ENCODE data around the gene CHAT. TPM values are rescaled to one million over a fixed set of nuclear protein-coding genes. Genes with fewer than 3 reads are reported as not detected.

CHAT gene
- total RNA-seq, 1 donor = not detected

DNA sequence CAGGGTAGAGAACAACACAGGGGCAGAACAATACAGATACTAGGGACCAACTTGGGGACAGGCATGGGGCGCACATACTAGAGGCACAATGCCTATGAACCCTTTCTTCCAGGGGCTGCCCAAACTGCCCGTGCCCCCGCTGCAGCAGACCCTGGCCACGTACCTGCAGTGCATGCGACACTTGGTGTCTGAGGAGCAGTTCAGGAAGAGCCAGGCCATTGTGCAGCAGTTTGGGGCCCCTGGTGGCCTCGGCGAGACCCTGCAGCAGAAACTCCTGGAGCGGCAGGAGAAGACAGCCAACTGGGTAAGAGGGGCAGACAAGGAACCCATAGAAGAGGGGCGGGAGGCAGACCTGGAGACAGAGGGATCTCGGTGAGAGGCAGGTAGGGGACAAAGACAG, 5.8 kb downstream of the CHAT start:
- TF ChIP-seq, protein P1, sequence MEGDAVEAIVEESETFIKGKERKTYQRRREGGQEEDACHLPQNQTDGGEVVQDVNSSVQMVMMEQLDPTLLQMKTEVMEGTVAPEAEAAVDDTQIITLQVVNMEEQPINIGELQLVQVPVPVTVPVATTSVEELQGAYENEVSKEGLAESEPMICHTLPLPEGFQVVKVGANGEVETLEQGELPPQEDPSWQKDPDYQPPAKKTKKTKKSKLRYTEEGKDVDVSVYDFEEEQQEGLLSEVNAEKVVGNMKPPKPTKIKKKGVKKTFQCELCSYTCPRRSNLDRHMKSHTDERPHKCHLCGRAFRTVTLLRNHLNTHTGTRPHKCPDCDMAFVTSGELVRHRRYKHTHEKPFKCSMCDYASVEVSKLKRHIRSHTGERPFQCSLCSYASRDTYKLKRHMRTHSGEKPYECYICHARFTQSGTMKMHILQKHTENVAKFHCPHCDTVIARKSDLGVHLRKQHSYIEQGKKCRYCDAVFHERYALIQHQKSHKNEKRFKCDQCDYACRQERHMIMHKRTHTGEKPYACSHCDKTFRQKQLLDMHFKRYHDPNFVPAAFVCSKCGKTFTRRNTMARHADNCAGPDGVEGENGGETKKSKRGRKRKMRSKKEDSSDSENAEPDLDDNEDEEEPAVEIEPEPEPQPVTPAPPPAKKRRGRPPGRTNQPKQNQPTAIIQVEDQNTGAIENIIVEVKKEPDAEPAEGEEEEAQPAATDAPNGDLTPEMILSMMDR (IDR thresholded peaks at IDR 0.05; ENCODE audit: insufficient read depth, low read length) = peak; percentile 13
- no peak overlapping the region for H3K4me3 ChIP-seq (ENCODE audit: low read depth, low read length)
- DNase-seq (ENCODE audit: low read depth) = no peak

DNA sequence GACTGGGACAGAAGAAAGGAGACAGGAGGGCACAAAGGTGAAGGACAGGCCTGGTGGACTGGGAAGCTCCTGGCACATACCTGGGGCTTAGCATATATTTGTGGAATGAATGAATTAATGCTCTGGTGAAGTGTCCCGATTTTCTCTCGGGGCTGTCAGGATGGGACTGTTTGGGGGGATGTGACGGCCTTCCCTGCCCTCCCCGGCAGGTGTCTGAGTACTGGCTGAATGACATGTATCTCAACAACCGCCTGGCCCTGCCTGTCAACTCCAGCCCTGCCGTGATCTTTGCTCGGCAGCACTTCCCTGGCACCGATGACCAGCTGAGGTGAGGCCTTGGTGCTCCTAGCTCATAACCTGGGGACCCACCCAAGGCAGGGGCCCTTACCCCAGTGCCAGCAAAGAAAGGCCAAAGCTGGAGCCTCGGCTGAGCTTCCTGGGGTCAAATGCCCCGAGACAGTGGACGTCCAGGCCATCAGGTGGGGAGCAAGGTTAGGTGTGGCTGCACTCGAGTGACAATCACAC, 6.5 kb downstream of the CHAT start:
- DNase-seq (ENCODE audit: low read depth) = no peak
- TF ChIP-seq, protein P1 (IDR thresholded peaks at IDR 0.05; ENCODE audit: insufficient read depth, low read length) = no peak
- no peak overlapping the region for H3K4me3 ChIP-seq (ENCODE audit: low read depth, low read length)

DNA sequence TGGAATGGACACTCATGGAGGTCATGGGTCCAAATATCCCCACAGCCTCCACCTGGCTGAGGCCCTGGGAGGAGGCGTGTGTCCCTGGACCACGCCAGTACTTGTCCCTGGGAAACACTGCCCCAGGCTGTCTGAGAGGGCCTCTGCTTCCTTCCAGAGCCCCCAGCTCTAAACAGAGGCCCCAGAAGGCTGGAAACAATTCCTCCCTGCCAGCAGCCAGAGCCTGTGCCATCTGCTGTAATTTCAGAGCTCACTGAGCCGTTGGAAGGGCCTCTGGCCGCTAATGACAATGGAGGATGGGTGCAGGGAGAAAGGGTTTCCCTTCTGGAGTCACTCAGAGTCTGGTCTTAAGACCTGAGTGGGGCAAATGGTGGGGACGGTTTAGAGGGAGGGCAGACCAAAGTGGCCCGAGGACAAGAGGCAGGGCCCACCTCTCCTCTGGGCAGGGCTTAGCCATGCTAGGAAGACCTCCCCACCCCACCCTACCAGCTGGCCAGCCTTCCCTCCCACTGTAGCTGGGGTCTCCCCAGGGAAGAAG, 7.1 kb downstream of the CHAT start:
- H3K4me3 ChIP-seq (ENCODE audit: low read depth, low read length) = no peak overlapping the region
- DNase-seq (ENCODE audit: low read depth) = no peak
- TF ChIP-seq, protein P1 (IDR thresholded peaks at IDR 0.05; ENCODE audit: insufficient read depth, low read length) = no peak

DNA sequence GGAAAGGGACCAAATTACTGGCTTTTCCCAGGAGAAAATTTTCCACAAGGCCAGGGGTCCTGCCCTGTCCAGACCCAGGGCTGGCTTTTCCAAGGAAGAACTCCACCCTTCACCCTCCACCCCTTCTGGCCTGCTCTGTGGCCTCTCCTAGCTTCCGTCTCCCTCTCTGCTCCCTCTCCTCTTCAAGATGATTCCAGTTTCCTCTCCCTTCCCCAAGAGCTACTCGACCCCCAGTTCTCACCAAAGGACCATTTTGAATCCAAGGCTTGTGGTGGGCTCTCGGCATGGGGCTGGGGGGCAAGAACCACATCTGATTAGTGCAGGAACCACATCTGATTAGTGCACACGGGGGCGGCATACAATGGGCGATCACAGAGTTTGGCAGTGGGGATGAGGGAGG, 7.7 kb downstream of the CHAT start:
- no peak for DNase-seq (ENCODE audit: low read depth)
- TF ChIP-seq, protein P1 (IDR thresholded peaks at IDR 0.05; ENCODE audit: insufficient read depth, low read length) = no peak
- H3K4me3 ChIP-seq (ENCODE audit: low read depth, low read length) = no peak overlapping the region

DNA sequence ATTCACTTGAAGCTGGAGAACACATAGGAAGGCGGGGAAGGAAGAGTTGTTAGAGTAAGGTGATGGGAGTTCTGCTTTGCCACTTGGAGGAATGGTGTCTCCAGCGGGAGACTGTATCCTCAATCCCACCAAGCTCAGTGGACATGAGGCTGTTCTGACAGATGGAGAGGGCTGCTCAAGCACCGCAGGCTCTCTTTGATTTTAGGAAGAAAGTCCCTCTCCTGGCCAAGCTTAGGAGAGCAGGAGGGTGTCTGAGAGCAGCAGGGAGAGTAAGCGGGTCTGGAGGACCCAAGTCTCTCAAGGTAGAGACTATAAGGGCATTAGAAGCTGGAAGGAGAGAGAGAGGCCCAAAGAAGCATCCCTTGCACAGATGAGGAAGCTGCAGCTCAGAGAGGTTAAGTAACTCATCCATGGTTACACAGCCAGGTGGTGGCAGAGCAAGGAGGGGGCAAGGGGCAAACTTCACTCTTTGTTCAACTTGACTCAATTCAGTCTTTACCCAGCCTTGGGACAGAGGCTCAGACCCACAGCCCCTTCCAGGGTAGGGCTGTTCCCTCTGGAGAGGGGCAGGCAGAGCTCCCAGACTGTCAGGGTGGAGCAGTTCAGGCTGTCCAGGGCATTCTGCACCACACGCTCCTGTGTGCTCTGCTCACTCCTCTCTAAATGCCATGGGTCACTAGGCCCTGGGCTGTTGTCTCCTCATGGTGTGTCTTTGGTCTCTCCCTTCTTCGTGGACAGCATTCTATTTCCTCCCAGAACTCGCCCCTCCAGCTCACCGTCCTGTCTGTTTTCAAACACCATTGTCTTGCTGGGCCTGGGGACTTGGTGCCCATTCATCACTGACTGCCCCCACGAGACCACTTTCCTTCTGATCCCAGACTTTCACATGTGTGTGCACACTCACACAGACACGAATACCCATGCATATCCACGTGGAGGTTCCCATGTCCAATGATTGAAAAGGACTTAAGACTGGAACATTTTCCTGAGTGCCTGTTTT, 8.9 kb downstream of the CHAT start:
- TF ChIP-seq, protein P1 (IDR thresholded peaks at IDR 0.05; ENCODE audit: insufficient read depth, low read length) = no peak
- H3K4me3 ChIP-seq (ENCODE audit: low read depth, low read length) = no peak overlapping the region
- no peak for DNase-seq (ENCODE audit: low read depth)

DNA sequence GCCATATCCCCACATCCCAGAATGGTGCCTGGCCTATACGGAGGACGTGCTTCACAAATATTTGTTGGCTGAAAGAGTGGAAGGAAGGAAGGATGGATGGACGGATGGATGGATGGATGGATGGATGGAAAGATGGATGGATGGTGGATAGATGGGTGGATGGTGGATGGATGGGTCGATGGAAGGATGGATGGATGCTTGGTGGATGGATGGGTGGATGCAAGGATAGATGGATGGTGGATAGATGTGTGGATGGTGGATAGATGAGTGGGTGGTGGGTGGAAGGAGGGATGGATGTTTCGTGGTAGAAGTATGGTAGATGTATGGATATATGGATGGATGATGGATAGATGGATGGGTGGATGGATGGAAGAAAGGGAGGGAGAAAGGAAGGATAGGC, 10.8 kb downstream of the CHAT start:
- H3K4me3 ChIP-seq (ENCODE audit: low read depth, low read length) = no peak overlapping the region
- DNase-seq (ENCODE audit: low read depth) = no peak
- TF ChIP-seq, protein P1 (IDR thresholded peaks at IDR 0.05; ENCODE audit: insufficient read depth, low read length) = no peak
